NT2/D1 (cell line): Measurements from ENCODE around the gene NEK3.
"Not testable (repeated sequence)": the region's sequence is repeated elsewhere in the genome, so short reads cannot be mapped to it uniquely, and the experiment has no call there.

ENCODE experiments used
- DNase-seq: peaks from one replicate; pipeline ENCODE4 v3.0.0-alpha.2; 2011; ENCODE audit warnings: low read depth, low spot score
- H3K27me3 ChIP-seq: 2 replicates; pipeline ENCODE4 v1.6.0; 2011; ENCODE audit warnings: mild to moderate bottlenecking; ENCODE audit not compliant: insufficient read length, insufficient read depth
- H3K36me3 ChIP-seq: 2 replicates; pipeline ENCODE4 v1.6.1; 2011; ENCODE audit warnings: mild to moderate bottlenecking, low read length, mixed read lengths; ENCODE audit not compliant: insufficient read depth, insufficient read length
- H3K4me1 ChIP-seq: 2 replicates; pipeline ENCODE4 v1.5.1; 2011; ENCODE audit not compliant: insufficient read depth, insufficient read length
- H3K4me3 ChIP-seq: 2 replicates; pipeline ENCODE4 v1.5.1; 2011; ENCODE audit warnings: low read depth; ENCODE audit not compliant: insufficient read length
- H3K9ac ChIP-seq: 2 replicates; pipeline ENCODE4 v1.6.0; 2011; ENCODE audit warnings: low read depth; ENCODE audit not compliant: insufficient read length
- H3K9me3 ChIP-seq: 2 replicates; pipeline ENCODE4 v1.5.1; 2011; ENCODE audit warnings: mild to moderate bottlenecking, low read length; ENCODE audit not compliant: insufficient read depth
- SUZ12 ChIP-seq: IDR thresholded peaks from 2 replicates; pipeline ENCODE4 v1.6.1; 2011; ENCODE audit not compliant: insufficient read length, insufficient read depth; ENCODE audit errors: extremely low read depth
- YY1 ChIP-seq: IDR thresholded peaks from 2 replicates; pipeline ENCODE4 v1.6.1; 2011; ENCODE audit not compliant: insufficient read length, insufficient read depth
- ZNF274 ChIP-seq: IDR thresholded peaks from 2 replicates; pipeline ENCODE4 v1.6.1; 2011; ENCODE audit warnings: mild to moderate bottlenecking, low read depth, low read length

Gene NEK3

GRCh38 chr13:52091473-52091872 is 67.9 kb downstream of the NEK3 start:
- H3K27me3 ChIP-seq, result no peaks in the 10 kb centered on the region

GRCh38 chr13:52085421-52085820 is 74.0 kb downstream of the NEK3 start:
- Histone ChIP-seq H3K4me1 (no peaks in the 10 kb centered on the region), H3K27me3 (no peaks in the 10 kb centered on the region), H3K4me3 (no peak overlapping the region), H3K36me3 (no peaks in the 10 kb centered on the region), H3K9ac (no peak overlapping the region), H3K9me3 (no peaks in the 10 kb centered on the region)
- no peak for TF ChIP-seq SUZ12
- no peak for TF ChIP-seq ZNF274
- TF ChIP-seq YY1, result no peak
- DNase-seq, result no peak

More at GRCh38 chr13:52091473-52091872, 67.9 kb downstream of the NEK3 start:
- H3K9ac ChIP-seq, result no peak overlapping the region
- no peaks in the 10 kb centered on the region for H3K9me3 ChIP-seq
- H3K4me3 ChIP-seq, result no peak overlapping the region
- H3K36me3 ChIP-seq, result no peaks in the 10 kb centered on the region
- DNase-seq, result no peak
- TF ChIP-seq SUZ12, result no peak
- TF ChIP-seq YY1, result no peak
- TF ChIP-seq ZNF274, result no peak
- no peaks in the 10 kb centered on the region for H3K4me1 ChIP-seq

GRCh38 chr13:52084981-52085380 is 74.4 kb downstream of the NEK3 start:
- H3K36me3 ChIP-seq, H3K4me3 ChIP-seq, H3K9ac ChIP-seq, DNase-seq, H3K27me3 ChIP-seq, H3K9me3 ChIP-seq, H3K4me1 ChIP-seq: not testable (repeated sequence)
